Left kidney (tissue), 2 donors: ENCODE data around the gene C6orf132. TPM values are rescaled to one million over a fixed set of nuclear protein-coding genes. Genes with fewer than 3 reads are reported as not detected.

Experiments used
- DNase-seq: peaks from one replicate; pipeline ENCODE4 v3.0.0-alpha.2; 2013
- polyA plus RNA-seq: library from polyadenylated mRNA; unstranded; fragments of 120-200 nt; gene quantifications from one replicate; pipeline ENCODE4 v1.2.1, GENCODE V29; 2013; ENCODE audit not compliant: insufficient read length

The C6orf132 gene
- polyA plus RNA-seq, 1 donor, result 4.4 TPM

- DNase-seq, result no peak
These were observed 5.8 kb downstream of the C6orf132 start for GRCh38 chr6:42136508-42137193.

GRCh38 chr6:42135722-42136121 is 6.7 kb downstream of the C6orf132 start:
- DNase-seq, result no peak

DNA sequence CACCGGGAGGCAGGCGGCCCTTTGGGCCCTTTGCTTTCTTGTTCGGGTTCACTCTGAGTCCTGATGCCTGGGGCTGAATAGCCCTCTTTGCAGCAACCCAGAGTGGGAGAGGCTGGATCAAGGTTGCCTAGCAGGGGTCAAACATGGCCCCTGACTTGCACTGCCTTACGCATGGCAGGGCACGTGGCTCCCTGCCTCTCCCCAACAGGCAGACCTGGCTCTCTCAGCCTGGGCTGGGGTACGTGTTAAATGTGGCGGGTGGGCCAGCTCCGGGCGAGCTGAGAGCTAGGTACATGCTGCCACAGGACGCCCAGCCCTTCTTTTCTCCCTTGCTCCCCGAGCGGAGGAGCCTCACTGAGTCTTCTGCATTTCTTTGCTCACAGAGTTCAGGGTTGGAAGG is 7.3 kb downstream of the C6orf132 start:
- no peak for DNase-seq

DNA sequence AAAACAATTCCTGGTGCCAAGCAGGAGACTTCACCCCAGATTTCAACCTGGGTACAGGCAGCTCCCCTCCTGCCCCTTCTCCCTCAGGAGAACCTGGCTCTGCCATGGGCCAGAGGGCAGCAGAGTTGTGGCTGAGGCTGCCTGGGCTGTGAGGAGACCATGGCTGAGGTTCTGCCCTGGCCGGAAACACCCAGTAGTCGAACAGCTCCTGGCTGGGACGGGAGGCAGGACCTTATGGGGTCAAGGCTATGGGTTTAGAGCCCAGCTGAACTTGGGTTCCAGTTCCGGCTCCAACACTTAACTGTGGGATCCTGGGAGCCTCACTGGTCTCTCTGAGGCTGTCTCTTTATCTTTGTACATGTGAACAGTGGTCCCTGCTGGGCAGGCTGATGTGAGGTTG is 8.5 kb downstream of the C6orf132 start:
- DNase-seq, result no peak

DNA sequence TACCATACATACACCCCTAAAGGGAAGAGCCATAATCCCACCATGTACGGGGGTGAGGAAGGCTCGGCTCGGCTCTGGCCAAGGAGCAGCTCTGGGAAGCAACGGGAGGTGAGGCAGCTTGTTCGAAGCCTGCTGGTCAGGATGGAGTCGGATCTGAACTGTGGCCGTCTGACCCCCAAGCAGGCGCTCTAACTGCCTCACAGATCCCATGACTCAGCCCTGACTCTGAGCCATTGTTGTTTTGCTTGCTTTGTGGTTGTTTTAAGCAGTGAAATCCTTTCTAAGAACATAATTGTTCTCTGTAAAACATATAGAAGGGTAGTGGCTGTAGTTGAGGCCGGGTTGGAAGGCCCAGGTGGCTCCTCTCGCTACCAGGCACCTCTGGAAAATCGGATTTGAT is 10.9 kb downstream of the C6orf132 start:
- no peak for DNase-seq

GRCh38 chr6:42129360-42129676 is 13.1 kb downstream of the C6orf132 start:
- DNase-seq, result no peak

GRCh38 chr6:42128460-42129359 is 13.7 kb downstream of the C6orf132 start:
- DNase-seq, result no peak

DNA sequence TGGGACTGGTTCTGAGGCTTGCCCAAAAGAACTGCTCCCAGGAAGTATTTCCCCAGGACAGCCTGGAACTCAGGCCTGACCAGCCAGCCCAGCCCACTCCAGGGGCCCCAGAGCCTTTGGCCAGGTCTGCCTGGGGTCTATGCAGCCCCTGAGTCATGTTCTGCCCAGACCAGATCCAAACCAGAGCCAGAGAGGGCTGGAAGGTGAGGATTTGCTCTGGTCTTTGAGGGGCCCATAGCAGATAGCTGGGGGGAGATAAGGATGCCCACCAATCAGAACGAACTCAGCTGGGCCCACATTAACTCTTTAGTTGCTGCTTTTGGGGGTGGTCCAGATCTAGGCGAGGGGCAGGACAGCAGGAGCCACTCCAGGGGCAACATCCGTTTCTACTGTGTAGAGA is 16.8 kb downstream of the C6orf132 start:
- DNase-seq, result no peak

DNA sequence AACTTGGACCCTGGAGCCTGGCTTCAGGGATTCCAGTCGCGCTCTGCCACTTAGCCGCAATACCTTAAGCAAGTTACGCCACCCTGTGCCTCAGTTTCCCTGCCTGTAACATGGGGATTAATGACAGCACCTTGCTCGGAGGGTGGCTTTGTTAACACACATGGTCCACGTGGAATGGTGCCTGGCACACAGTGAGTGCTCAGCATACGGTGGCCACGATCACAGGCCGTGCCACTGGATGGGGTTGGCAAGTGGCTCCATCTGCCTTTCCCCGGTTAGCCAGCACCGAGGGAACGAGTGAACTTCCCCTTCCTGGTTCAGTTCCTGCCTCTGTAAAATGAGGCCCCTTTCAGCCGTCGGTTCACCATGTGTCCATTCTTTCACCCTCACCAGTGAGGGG is 17.2 kb downstream of the C6orf132 start:
- DNase-seq, result no peak

- DNase-seq, result no peak
These were observed 18.1 kb downstream of the C6orf132 start for GRCh38 chr6:42124223-42124836.

- no peak for DNase-seq
These were observed 18.9 kb downstream of the C6orf132 start for GRCh38 chr6:42123379-42124103.

DNA sequence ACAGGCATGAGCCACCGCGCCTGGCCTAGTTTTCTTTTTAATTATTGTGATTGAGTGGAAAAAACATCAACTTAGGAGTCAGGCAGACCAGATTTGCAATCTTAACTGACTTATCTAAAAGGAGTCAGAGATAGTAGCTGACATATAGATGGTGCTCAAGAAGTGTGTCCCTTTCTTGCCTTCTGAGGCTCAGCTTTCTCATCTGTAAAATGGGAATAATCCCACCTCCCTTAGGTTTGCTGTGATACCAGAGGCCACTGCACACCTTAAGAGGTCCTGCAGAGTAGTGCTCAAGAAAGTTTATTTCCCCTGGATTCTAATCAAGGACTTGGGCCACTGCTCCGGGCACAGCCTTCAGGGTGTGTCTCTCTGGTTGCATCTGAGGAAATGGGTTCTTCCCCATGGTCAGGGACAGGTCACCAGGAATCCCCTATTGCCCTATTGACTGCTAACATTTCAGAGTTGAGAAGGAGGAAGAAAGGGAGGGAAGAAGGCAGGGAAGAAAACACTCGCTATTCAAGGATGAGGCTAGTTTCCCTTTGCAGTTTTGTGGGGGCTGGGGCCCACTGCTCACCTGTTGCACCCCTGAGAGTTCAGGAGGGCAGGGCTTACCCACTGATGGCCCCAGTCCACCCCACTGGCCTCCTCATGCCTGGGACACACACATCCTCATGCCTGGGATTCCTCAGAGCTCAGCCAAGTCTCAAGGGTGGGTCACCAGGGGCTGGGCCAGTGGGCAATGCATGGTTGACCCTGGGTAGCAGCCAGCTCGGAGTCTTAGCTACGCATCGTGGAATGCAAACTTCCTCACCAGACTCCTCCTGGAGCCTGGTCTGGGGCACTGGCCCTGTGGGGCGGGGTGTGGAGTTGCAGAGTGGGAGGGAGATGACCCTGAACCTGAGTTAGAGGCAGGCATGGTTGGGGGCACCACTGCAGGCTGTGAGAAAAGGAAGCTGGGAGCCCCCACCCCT is 21.2 kb downstream of the C6orf132 start:
- DNase-seq, result no peak

- no peak for DNase-seq
These were observed 24.0 kb downstream of the C6orf132 start for GRCh38 chr6:42118162-42119001.

DNA sequence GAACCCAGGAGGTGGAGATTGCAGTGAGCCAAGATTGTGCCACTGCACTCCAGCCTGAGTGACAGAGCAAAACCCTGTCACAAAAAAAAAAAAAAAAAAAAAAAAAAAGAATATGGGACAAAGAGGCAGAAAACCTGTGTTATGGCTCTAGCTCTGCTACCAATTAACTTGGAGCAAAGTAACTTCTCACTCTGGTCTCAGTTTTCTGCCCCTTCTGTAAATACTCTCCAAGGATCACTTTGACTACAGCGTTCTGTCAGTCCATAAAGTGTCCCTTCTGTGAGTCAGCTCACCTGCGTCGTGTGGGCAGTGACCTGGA is 24.6 kb downstream of the C6orf132 start:
- no peak for DNase-seq

- DNase-seq, result no peak
These were observed 28.3 kb downstream of the C6orf132 start for GRCh38 chr6:42113936-42114636.

GRCh38 chr6:42112351-42112750 is 30.1 kb downstream of the C6orf132 start:
- no peak for DNase-seq

DNA sequence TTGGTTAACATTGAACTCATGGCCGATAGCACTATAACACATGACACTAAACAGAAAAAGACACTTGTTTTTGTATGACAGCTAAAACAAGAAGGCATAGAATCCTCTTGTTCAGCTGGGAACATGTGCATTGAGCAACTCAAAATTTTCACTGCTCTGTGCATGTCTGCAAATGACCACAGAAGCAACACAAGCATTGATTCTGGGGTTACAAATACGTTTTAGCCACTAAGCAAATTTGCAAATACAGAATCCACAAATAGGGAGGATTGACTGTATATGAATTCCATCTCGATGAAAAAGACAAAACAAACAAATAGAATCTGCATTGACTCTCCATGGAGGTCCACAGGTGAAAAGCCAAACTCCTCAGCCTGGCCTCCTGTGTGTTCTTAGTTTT is 31.7 kb downstream of the C6orf132 start:
- no peak for DNase-seq

GRCh38 chr6:42108071-42108470 is 34.3 kb downstream of the C6orf132 start:
- no peak for DNase-seq

GRCh38 chr6:42106112-42107023 is 36.1 kb downstream of the C6orf132 start:
- DNase-seq, result no peak
